Ovary (tissue), 9 donors: ENCODE measurements around the gene RDH12. TPM values are rescaled to one million over a fixed set of nuclear protein-coding genes. Genes with fewer than 3 reads are reported as not detected.
A peak's percentile ranks its signal among the peaks of the same experiment; 100 is the strongest.

Experiments
- DNase-seq, 5 donors: peaks; one replicate each; pipeline ENCODE4 v3.0.0-alpha.2; 2019 to 2020
- H3K27ac ChIP-seq, 2 donors: fragments of 200-600 bp; one replicate each; pipeline versions ENCODE4 v1.5.1 to v1.8.0; 2019 to 2022
- H3K27me3 ChIP-seq: fragments of 200-600 bp; one replicate; pipeline ENCODE4 v1.8.0; 2022
- H3K36me3 ChIP-seq: fragments of 200-600 bp; sonication (generic); one replicate; pipeline ENCODE4 v1.5.1; 2019
- H3K4me1 ChIP-seq: one replicate; pipeline ENCODE4 v1.8.1; 2013; ENCODE audit warnings: mild to moderate bottlenecking, moderate library complexity; ENCODE audit not compliant: insufficient read depth
- H3K4me3 ChIP-seq: fragments of 200-600 bp; sonication (generic); one replicate; pipeline ENCODE4 v1.5.1; 2017
- H3K9me3 ChIP-seq, 2 donors: fragments of 200-600 bp in 1 of 2; sonication (generic) in 1 of 2; one replicate each; pipeline versions ENCODE4 v1.5.1 to v1.8.1; 2013 to 2019; ENCODE audit warnings: mild to moderate bottlenecking in 1 of 2, moderate library complexity in 1 of 2
- EP300 ChIP-seq: sonication (generic); formaldehyde crosslinking; IDR thresholded peaks from one replicate; pipeline ENCODE4 v1.6.1; 2017; ENCODE audit warnings: antibody characterized with exemption
- POLR2A ChIP-seq: fragments of 450-650 bp; IDR thresholded peaks from one replicate; pipeline ENCODE4 v1.6.1; 2017; ENCODE audit warnings: antibody characterized with exemption, mild to moderate bottlenecking, moderate library complexity
- WGBS, 3 donors: extraction: QIAGEN DNeasy Blood & Tissue Kit in 1 of 3; methylation state at CpG; one replicate each; pipeline versions ENCODE4 v1.1.5 to v1.1.7; 2013 to 2017; 5-methylcytosine and 5-hydroxymethylcytosine counted together
- intact Hi-C, 4 donors: fragments of 100-400 bp; cut with DNase I; formaldehyde crosslinking; loops; one replicate each; pipeline versions ENCODE4 v1.11.0 to v1.15.1; 2022 to 2023
- polyA plus RNA-seq, 2 donors: library from polyadenylated mRNA; stranded (reverse); fragments of 200-250 nt in 1 of 2; fragments of 350-450 nt in 1 of 2; fragmentation: Illumina TruSeq in 1 of 2; extraction: RNeasy Lipid Tissue Mini Kit (QIAGEN cat#74804) in 1 of 2; gene quantifications; one replicate each; pipeline ENCODE4 v1.2.3, GENCODE V29; 2013 to 2014
- total RNA-seq, 7 donors: library from RNA; depleted of rRNA in 2 of 7; stranded (reverse); fragments of >200 nt in 2 of 7; fragmentation: NEBNext Ultra II Directional in 3 of 7; extraction: Animal tissue kit (Norgen Biotek cat#: 25700) in 3 of 7; gene quantifications; one replicate each; pipeline versions ENCODE4 v1.1.0 to v1.2.4, GENCODE V29; 2016 to 2023
- TF ChIP-seq, protein P1 (sequence below), 3 donors: fragments of 450-650 bp in 2 of 3; fragments of 200-600 bp in 1 of 3; IDR thresholded peaks; one replicate each; pipeline versions ENCODE4 v1.5.1 to v1.8.0; 2016 to 2022; ENCODE audit warnings: antibody characterized with exemption in 3 of 3, mild to moderate bottlenecking in 1 of 3
- donor health status: DM: no; HTN: no; CAD: no; lungs with moderate emphysema.
- donor health status: DM: no; HTN: no; CAD: no.
- donor health status: Bipolar disorder and iron deficiency.
- donor health status: DM: yes; HTN: yes; CAD: no.
- donor health status: DM: no; HTN: no; CAD: no.
- donor health status: DM: yes; HTN: yes; CAD: no.

Gene RDH12
- total and polyA plus RNA-seq, 9 donors: 0.10 to 0.30 TPM; not detected in 7

DNA sequence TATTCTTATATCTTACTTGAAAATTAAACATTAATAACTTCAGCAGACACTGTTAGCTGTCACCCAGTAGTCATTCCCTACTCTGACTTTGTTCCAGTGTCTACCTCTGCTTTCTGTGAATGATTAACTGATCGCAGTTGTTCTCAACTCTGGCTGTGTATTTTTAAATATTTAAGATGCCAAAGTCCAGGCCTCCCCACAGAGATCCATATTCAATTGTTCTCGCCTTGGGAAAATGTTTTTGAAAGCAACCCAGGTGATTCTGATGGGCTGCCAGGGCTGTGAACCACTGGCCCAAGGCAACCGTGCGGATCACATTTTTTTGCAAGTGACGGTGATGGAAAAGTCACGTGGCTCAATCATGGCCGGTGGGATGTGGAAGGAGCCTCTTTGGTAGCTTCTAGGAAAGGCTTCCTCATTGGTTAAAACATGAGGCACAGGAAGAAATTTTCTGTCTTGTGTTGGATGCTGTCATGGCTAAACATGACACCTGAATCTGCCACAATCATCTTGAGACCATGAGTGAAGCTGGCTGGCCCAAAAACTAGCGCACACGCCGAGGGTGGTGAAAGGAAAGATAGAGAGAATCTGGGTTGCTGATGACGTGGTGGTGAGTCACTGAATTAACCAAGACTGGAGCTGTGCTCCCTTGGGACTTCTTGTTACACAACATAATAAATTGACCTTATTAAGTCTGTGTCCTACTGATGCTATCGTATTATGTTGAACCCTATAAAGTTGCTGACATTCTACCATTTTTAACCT lies 37.2 kb downstream of the RDH12 start:
- intact Hi-C loops: no loop called here
- H3K9me3 ChIP-seq: no peaks in the 10 kb centered on the region
- peak in 1 of 5 donors; percentile 59 for DNase-seq
- TF ChIP-seq EP300: no peak
- TF ChIP-seq POLR2A: no peak
- TF ChIP-seq, protein P1, sequence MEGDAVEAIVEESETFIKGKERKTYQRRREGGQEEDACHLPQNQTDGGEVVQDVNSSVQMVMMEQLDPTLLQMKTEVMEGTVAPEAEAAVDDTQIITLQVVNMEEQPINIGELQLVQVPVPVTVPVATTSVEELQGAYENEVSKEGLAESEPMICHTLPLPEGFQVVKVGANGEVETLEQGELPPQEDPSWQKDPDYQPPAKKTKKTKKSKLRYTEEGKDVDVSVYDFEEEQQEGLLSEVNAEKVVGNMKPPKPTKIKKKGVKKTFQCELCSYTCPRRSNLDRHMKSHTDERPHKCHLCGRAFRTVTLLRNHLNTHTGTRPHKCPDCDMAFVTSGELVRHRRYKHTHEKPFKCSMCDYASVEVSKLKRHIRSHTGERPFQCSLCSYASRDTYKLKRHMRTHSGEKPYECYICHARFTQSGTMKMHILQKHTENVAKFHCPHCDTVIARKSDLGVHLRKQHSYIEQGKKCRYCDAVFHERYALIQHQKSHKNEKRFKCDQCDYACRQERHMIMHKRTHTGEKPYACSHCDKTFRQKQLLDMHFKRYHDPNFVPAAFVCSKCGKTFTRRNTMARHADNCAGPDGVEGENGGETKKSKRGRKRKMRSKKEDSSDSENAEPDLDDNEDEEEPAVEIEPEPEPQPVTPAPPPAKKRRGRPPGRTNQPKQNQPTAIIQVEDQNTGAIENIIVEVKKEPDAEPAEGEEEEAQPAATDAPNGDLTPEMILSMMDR (IDR thresholded peaks at IDR 0.05): no peak
- whole genome bisulfite sequencing, 3 donors: 62 to 70% (median 67%) methylated on average over 12 of the region's 12 CpGs
- no peak overlapping the region for H3K4me3 ChIP-seq
- H3K27me3 ChIP-seq: no peaks in the 10 kb centered on the region
- no peaks in the 10 kb centered on the region for H3K36me3 ChIP-seq
- H3K27ac ChIP-seq: no peak overlapping the region
- H3K4me1 ChIP-seq: no peaks in the 10 kb centered on the region

DNA sequence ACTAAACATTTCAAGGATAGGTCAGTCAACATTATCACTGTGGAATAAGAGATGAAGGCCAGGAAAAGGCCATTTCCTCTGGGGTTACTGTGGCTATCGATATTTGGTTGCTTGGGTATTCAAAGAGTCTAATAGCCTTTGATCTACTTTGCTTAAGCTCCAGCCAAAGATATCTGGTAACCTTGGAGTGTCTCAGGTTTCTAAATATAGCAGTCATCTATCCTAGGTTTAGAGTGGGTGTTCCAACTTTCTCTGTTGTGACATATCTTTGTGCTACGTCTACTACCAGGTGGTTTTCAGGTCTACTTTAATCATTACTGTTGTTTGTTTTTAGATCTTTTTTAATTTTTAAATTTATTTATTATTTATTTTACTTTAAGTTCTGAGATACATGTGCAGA lies 42.4 kb downstream of the RDH12 start:
- no peaks in the 10 kb centered on the region for H3K4me1 ChIP-seq
- no peaks in the 10 kb centered on the region for H3K9me3 ChIP-seq
- WGBS, 3 donors: 5 to 24% (median 9%) methylated on average over 2 of the region's 2 CpGs
- TF ChIP-seq EP300 (no peak), POLR2A (no peak)
- TF ChIP-seq, protein P1 (IDR thresholded peaks at IDR 0.05): no peak
- H3K4me3 ChIP-seq: no peak overlapping the region
- DNase-seq: no peak
- H3K36me3 ChIP-seq: no peaks in the 10 kb centered on the region
- intact Hi-C loops: no loop called here
- H3K27ac ChIP-seq: no peak overlapping the region
- no peaks in the 10 kb centered on the region for H3K27me3 ChIP-seq

DNA sequence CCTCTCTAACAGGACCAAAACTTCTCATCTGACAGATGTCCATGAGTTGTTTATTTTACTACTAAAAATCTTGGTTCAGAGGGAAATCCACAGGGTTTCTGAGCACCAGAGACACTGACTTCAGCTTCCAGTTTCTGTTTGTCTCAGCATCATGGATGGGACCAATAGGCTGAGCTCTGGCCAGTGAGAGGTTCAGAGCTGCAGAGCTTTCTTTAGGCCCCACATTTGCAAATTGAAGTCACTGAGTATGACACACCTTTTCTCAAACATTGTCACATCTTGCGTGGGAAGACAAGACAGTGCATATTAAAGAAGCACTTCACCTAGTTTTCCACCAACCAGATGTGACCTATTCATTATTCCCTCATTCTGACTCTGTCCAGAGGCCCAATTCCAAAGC lies 45.2 kb downstream of the RDH12 start:
- H3K4me1 ChIP-seq: no peaks in the 10 kb centered on the region
- no peaks in the 10 kb centered on the region for H3K27me3 ChIP-seq
- 89 to 100% (median 98%) methylated on average over 1 of the region's 1 CpG for WGBS, 3 donors
- no peak overlapping the region for H3K27ac ChIP-seq
- no peak overlapping the region for H3K4me3 ChIP-seq
- no peak for DNase-seq
- TF ChIP-seq POLR2A (no peak), EP300 (no peak)
- TF ChIP-seq, protein P1 (IDR thresholded peaks at IDR 0.05): no peak
- H3K36me3 ChIP-seq: no peaks in the 10 kb centered on the region
- intact Hi-C loops: no loop called here
- no peaks in the 10 kb centered on the region for H3K9me3 ChIP-seq

DNA sequence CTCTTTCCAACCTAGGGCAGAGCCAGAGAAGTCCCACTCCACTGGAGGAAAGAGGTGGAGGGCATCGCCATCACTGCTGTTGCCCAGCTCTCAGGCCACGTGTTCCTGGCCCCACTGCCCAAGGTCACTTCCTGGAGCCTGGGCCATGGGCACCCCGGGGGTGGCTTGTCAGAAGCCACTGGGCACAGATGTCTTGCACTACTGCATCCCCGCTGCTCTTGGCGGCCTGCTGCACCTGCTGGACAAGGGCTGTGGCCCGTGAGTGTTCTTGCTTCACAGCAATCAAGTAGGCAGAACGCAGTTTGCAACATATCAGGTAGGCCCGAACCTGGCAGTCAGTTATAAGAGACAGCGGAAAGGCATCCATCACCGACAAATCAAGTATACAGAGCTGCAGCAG lies 46.6 kb downstream of the RDH12 start:
- no peaks in the 10 kb centered on the region for H3K9me3 ChIP-seq
- no peaks in the 10 kb centered on the region for H3K36me3 ChIP-seq
- H3K4me3 ChIP-seq: no peak overlapping the region
- 89 to 97% (median 92%) methylated on average over 10 of the region's 10 CpGs for WGBS, 3 donors
- DNase-seq: no peak
- H3K27me3 ChIP-seq: no peaks in the 10 kb centered on the region
- no peak overlapping the region for H3K27ac ChIP-seq
- TF ChIP-seq EP300: no peak
- TF ChIP-seq, protein P1 (IDR thresholded peaks at IDR 0.05): no peak
- no peak for TF ChIP-seq POLR2A
- intact Hi-C loops: no loop called here
- H3K4me1 ChIP-seq: no peaks in the 10 kb centered on the region
